ENCODE data around the gene POLR1B. TPM values are rescaled to one million over a fixed set of nuclear protein-coding genes. Genes with fewer than 3 reads are reported as not detected.
A peak's percentile ranks its signal among the peaks of the same experiment; 100 is the strongest.

POLR1B gene
- total and polyA plus RNA-seq, 2 of the 13 experiments (the other 11 are each of a cell fraction or from before 2014, with no cell fraction given) = 18.3 to 46.0 TPM

- TF ChIP-seq, protein P1, sequence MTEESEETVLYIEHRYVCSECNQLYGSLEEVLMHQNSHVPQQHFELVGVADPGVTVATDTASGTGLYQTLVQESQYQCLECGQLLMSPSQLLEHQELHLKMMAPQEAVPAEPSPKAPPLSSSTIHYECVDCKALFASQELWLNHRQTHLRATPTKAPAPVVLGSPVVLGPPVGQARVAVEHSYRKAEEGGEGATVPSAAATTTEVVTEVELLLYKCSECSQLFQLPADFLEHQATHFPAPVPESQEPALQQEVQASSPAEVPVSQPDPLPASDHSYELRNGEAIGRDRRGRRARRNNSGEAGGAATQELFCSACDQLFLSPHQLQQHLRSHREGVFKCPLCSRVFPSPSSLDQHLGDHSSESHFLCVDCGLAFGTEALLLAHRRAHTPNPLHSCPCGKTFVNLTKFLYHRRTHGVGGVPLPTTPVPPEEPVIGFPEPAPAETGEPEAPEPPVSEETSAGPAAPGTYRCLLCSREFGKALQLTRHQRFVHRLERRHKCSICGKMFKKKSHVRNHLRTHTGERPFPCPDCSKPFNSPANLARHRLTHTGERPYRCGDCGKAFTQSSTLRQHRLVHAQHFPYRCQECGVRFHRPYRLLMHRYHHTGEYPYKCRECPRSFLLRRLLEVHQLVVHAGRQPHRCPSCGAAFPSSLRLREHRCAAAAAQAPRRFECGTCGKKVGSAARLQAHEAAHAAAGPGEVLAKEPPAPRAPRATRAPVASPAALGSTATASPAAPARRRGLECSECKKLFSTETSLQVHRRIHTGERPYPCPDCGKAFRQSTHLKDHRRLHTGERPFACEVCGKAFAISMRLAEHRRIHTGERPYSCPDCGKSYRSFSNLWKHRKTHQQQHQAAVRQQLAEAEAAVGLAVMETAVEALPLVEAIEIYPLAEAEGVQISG (CRISPR knock-in tag; IDR thresholded peaks at IDR 0.05) = peak; percentile 96
- TF ChIP-seq PRPF4 (IDR thresholded peaks at IDR 0.05; ENCODE audit: low read depth, low read length, poor library complexity, severe bottlenecking) (no peak), ZNF326 (CRISPR knock-in tag; IDR thresholded peaks at IDR 0.05; ENCODE audit: borderline replicate concordance) (no peak), ZNF180 (CRISPR knock-in tag; IDR thresholded peaks at IDR 0.05; ENCODE audit: borderline replicate concordance, low read depth) (peak; percentile 86; the same call in 1 of the 2 replicates), RXRA (CRISPR knock-in tag; IDR thresholded peaks at IDR 0.05) (peak; percentile 87), ATF6 (CRISPR knock-in tag; conservative IDR thresholded peaks at IDR 0.05) (no peak; the same call in none of the 2 replicates), ZSCAN21 (CRISPR knock-in tag; IDR thresholded peaks at IDR 0.05; ENCODE audit: borderline replicate concordance) (peak; percentile 78; the same call in 1 of the 2 replicates), NKX3-1 (CRISPR knock-in tag; IDR thresholded peaks at IDR 0.05) (peak; percentile 74), TFE3 (CRISPR knock-in tag; IDR thresholded peaks at IDR 0.05) (peak; percentile 71), SP1 (IDR thresholded peaks at IDR 0.05) (no peak), SP1 (CRISPR knock-in tag; IDR thresholded peaks at IDR 0.05) (peak; percentile 60)
- TF ChIP-seq, protein P2, sequence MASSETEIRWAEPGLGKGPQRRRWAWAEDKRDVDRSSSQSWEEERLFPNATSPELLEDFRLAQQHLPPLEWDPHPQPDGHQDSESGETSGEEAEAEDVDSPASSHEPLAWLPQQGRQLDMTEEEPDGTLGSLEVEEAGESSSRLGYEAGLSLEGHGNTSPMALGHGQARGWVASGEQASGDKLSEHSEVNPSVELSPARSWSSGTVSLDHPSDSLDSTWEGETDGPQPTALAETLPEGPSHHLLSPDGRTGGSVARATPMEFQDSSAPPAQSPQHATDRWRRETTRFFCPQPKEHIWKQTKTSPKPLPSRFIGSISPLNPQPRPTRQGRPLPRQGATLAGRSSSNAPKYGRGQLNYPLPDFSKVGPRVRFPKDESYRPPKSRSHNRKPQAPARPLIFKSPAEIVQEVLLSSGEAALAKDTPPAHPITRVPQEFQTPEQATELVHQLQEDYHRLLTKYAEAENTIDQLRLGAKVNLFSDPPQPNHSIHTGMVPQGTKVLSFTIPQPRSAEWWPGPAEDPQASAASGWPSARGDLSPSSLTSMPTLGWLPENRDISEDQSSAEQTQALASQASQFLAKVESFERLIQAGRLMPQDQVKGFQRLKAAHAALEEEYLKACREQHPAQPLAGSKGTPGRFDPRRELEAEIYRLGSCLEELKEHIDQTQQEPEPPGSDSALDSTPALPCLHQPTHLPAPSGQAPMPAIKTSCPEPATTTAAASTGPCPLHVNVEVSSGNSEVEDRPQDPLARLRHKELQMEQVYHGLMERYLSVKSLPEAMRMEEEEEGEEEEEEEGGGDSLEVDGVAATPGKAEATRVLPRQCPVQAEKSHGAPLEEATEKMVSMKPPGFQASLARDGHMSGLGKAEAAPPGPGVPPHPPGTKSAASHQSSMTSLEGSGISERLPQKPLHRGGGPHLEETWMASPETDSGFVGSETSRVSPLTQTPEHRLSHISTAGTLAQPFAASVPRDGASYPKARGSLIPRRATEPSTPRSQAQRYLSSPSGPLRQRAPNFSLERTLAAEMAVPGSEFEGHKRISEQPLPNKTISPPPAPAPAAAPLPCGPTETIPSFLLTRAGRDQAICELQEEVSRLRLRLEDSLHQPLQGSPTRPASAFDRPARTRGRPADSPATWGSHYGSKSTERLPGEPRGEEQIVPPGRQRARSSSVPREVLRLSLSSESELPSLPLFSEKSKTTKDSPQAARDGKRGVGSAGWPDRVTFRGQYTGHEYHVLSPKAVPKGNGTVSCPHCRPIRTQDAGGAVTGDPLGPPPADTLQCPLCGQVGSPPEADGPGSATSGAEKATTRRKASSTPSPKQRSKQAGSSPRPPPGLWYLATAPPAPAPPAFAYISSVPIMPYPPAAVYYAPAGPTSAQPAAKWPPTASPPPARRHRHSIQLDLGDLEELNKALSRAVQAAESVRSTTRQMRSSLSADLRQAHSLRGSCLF (CRISPR knock-in tag; IDR thresholded peaks at IDR 0.05; ENCODE audit: borderline replicate concordance) = peak; percentile 67; the same call in 1 of the 2 replicates
Measured at GRCh38 chr2:112542123-112542983, at the start of gene POLR1B (continued).

Data from HepG2 (cell line).